ENCODE data around the gene CHCHD6.

The CHCHD6 gene

DNA sequence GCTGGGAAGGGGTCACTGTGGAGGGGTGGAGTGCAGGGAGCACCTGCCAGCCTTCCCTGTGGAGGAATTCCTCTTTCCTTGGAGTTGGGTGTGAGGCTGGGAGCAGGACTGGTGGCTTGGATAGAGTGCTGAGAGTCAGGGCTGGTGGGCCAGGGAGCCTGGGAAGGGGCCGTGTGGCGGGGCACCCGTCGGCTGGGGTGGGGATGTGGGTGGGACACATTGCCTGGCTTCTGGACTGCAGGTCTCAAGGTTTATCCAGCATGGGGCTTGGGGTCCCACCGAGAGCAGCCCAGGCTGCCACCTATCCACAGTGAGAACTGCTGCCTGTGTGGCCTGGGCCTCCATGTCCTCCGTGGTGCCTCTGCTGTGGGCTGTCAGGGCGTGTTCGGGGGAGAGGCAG lies 283.6 kb downstream of the CHCHD6 start:
- H3K27ac ChIP-seq (ENCODE audit: low read length) = no peak overlapping the region
- no peak overlapping the region for H2AFZ ChIP-seq (ENCODE audit: low read depth, low read length)
- no peak overlapping the region for H3K4me3 ChIP-seq (ENCODE audit: low read length)
- no peaks in the 10 kb centered on the region for H3K27me3 ChIP-seq (ENCODE audit: low read depth, low read length)
- no peak overlapping the region for H3K9ac ChIP-seq (ENCODE audit: low read length)
- TF ChIP-seq EZH2phosphoT487 (IDR thresholded peaks at IDR 0.05; ENCODE audit: low read depth) = no peak
- TF ChIP-seq, protein P1, sequence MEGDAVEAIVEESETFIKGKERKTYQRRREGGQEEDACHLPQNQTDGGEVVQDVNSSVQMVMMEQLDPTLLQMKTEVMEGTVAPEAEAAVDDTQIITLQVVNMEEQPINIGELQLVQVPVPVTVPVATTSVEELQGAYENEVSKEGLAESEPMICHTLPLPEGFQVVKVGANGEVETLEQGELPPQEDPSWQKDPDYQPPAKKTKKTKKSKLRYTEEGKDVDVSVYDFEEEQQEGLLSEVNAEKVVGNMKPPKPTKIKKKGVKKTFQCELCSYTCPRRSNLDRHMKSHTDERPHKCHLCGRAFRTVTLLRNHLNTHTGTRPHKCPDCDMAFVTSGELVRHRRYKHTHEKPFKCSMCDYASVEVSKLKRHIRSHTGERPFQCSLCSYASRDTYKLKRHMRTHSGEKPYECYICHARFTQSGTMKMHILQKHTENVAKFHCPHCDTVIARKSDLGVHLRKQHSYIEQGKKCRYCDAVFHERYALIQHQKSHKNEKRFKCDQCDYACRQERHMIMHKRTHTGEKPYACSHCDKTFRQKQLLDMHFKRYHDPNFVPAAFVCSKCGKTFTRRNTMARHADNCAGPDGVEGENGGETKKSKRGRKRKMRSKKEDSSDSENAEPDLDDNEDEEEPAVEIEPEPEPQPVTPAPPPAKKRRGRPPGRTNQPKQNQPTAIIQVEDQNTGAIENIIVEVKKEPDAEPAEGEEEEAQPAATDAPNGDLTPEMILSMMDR (IDR thresholded peaks at IDR 0.05; ENCODE audit: low read depth, low read length) = no peak
- no peak overlapping the region for H3K4me2 ChIP-seq (ENCODE audit: low read length)
- peaks cover 68% of the 10 kb centered on the region for H4K20me1 ChIP-seq (ENCODE audit: insufficient read depth, low read length)
- peaks cover 3% of the 10 kb centered on the region; the same call in 1 of the 2 replicates for H3K4me1 ChIP-seq (ENCODE audit: low read length)
- H3K79me2 ChIP-seq (ENCODE audit: low read length) = peaks cover 46% of the 10 kb centered on the region
- H3K9me3 ChIP-seq (ENCODE audit: insufficient read depth, low read length) = no peaks in the 10 kb centered on the region
- no peaks in the 10 kb centered on the region for H3K36me3 ChIP-seq (replicated peaks; ENCODE audit: low read depth, low read length)

DNA sequence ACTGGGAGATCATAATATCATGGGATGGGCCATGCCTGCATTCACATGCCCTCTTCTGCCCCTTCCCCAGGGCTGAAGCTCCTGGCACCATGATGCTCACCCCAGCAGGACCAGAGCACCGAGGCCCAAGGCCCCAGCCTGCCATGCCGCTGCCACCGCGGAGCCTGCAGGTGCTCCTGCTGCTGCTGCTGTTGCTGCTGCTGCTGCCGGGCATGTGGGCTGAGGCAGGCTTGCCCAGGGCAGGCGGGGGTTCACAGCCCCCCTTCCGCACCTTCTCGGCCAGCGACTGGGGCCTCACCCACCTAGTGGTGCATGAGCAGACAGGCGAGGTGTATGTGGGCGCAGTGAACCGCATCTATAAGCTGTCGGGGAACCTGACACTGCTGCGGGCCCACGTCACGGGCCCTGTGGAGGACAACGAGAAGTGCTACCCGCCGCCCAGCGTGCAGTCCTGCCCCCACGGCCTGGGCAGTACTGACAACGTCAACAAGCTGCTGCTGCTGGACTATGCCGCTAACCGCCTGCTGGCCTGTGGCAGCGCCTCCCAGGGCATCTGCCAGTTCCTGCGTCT lies 284.5 kb downstream of the CHCHD6 start:
- no peak overlapping the region for H3K27ac ChIP-seq (ENCODE audit: low read length)
- H3K4me1 ChIP-seq (ENCODE audit: low read length) = peaks cover 3% of the 10 kb centered on the region; the same call in 1 of the 2 replicates
- peaks cover 74% of the 10 kb centered on the region for H4K20me1 ChIP-seq (ENCODE audit: insufficient read depth, low read length)
- no peaks in the 10 kb centered on the region for H3K27me3 ChIP-seq (ENCODE audit: low read depth, low read length)
- H3K4me2 ChIP-seq (ENCODE audit: low read length) = no peak overlapping the region
- no peak overlapping the region for H3K4me3 ChIP-seq (ENCODE audit: low read length)
- H3K9me3 ChIP-seq (ENCODE audit: insufficient read depth, low read length) = no peaks in the 10 kb centered on the region
- no peak overlapping the region for H2AFZ ChIP-seq (ENCODE audit: low read depth, low read length)
- no peaks in the 10 kb centered on the region for H3K36me3 ChIP-seq (replicated peaks; ENCODE audit: low read depth, low read length)
- H3K79me2 ChIP-seq (ENCODE audit: low read length) = peaks cover 43% of the 10 kb centered on the region
- no peak for TF ChIP-seq EZH2phosphoT487 (IDR thresholded peaks at IDR 0.05; ENCODE audit: low read depth)
- TF ChIP-seq, protein P1 (IDR thresholded peaks at IDR 0.05; ENCODE audit: low read depth, low read length) = no peak
- H3K9ac ChIP-seq (ENCODE audit: low read length) = no peak overlapping the region

- H3K36me3 ChIP-seq (replicated peaks; ENCODE audit: low read depth, low read length) = no peaks in the 10 kb centered on the region
Observed at GRCh38 chr3:126989316-126990023, 285.4 kb downstream of the CHCHD6 start.

More at GRCh38 chr3:126989316-126990023, 285.4 kb downstream of the CHCHD6 start:
- no peak overlapping the region for H3K27ac ChIP-seq (ENCODE audit: low read length)
- TF ChIP-seq, protein P1 (IDR thresholded peaks at IDR 0.05; ENCODE audit: low read depth, low read length) = no peak
- TF ChIP-seq EZH2phosphoT487 (IDR thresholded peaks at IDR 0.05; ENCODE audit: low read depth) = no peak
- no peak overlapping the region for H3K4me3 ChIP-seq (ENCODE audit: low read length)
- peaks cover under 1% of the 10 kb centered on the region for H3K4me1 ChIP-seq (ENCODE audit: low read length)
- H3K9me3 ChIP-seq (ENCODE audit: insufficient read depth, low read length) = no peaks in the 10 kb centered on the region
- H2AFZ ChIP-seq (ENCODE audit: low read depth, low read length) = no peak overlapping the region
- H4K20me1 ChIP-seq (ENCODE audit: insufficient read depth, low read length) = peaks cover 77% of the 10 kb centered on the region
- H3K4me2 ChIP-seq (ENCODE audit: low read length) = no peak overlapping the region
- no peaks in the 10 kb centered on the region for H3K27me3 ChIP-seq (ENCODE audit: low read depth, low read length)
- peaks cover 37% of the 10 kb centered on the region for H3K79me2 ChIP-seq (ENCODE audit: low read length)
- H3K9ac ChIP-seq (ENCODE audit: low read length) = no peak overlapping the region
